ENCODE data around the gene OR6K6.

OR6K6 gene

DNA sequence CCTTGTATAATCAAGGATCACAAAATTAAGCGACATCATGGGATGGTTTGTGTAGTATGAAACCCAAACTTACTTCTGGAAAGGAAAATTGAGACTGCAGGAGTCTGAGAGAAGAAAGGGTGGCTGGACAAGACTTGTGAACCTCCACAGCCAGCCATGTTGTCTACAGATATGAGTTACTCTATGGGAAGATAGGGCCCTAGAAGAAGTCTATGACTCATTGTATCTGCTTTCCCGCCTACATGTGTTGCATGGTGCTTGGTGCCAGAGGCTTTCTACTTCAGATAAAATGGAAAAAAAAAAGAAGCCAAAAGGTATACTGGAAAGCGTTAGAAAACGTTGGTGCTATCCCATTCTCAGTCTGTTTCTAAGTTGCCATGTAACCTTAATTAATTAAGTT is 45.2 kb downstream of the OR6K6 start:
- TF ChIP-seq, protein P1, sequence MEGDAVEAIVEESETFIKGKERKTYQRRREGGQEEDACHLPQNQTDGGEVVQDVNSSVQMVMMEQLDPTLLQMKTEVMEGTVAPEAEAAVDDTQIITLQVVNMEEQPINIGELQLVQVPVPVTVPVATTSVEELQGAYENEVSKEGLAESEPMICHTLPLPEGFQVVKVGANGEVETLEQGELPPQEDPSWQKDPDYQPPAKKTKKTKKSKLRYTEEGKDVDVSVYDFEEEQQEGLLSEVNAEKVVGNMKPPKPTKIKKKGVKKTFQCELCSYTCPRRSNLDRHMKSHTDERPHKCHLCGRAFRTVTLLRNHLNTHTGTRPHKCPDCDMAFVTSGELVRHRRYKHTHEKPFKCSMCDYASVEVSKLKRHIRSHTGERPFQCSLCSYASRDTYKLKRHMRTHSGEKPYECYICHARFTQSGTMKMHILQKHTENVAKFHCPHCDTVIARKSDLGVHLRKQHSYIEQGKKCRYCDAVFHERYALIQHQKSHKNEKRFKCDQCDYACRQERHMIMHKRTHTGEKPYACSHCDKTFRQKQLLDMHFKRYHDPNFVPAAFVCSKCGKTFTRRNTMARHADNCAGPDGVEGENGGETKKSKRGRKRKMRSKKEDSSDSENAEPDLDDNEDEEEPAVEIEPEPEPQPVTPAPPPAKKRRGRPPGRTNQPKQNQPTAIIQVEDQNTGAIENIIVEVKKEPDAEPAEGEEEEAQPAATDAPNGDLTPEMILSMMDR (IDR thresholded peaks at IDR 0.05; ENCODE audit: insufficient read depth, low read depth, low read length, missing control alignments) = no peak
- no peak for DNase-seq (ENCODE audit: low read depth)
- H3K4me3 ChIP-seq (ENCODE audit: low read depth, low read length) = no peak overlapping the region

DNA sequence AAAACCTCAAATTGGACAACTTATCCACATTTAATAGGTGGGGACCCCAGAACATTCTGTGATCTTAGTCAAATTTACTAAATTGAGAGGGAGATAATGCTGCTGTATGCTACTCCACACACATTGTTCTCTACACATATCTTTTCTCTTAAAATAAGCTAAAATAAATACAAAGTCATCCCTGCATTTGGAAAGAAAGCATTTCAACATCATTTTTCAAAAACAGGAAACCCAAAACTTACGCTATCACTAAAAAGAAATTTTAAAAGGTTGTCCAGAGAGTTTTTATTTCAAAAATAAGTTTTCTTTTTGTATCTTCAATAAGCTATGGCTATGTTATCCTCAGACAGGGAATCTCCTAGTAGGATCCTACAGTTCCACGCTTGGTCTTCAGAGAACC is 46.0 kb downstream of the OR6K6 start:
- no peak for DNase-seq (ENCODE audit: low read depth)
- TF ChIP-seq, protein P1 (IDR thresholded peaks at IDR 0.05; ENCODE audit: insufficient read depth, low read depth, low read length, missing control alignments) = no peak

DNA sequence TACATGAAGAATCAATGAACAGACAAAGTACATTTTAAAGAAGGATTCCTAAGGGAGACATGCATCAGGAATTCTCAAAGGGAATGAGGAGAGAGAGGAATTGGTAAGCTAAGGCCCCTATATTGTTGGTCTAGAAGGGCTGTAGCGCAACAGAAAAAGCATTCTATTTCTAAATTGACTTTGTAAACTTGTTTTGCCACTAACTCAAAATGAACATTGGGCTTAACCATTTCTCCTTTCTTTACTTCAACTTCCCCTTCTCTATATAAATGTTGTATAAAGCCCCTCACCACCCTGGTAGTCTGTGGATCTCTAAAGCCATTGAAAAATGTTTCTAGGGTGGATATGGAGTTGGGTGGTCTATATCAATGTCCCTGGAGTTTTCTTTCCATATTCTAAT is 46.9 kb downstream of the OR6K6 start:
- no peak for DNase-seq (ENCODE audit: low read depth)
- H3K4me3 ChIP-seq (ENCODE audit: low read depth, low read length) = no peak overlapping the region
- TF ChIP-seq, protein P1 (IDR thresholded peaks at IDR 0.05; ENCODE audit: insufficient read depth, low read depth, low read length, missing control alignments) = no peak

More for the DNA sequence above, 46.0 kb downstream of the OR6K6 start:
- no peak overlapping the region for H3K4me3 ChIP-seq (ENCODE audit: low read depth, low read length)

DNA sequence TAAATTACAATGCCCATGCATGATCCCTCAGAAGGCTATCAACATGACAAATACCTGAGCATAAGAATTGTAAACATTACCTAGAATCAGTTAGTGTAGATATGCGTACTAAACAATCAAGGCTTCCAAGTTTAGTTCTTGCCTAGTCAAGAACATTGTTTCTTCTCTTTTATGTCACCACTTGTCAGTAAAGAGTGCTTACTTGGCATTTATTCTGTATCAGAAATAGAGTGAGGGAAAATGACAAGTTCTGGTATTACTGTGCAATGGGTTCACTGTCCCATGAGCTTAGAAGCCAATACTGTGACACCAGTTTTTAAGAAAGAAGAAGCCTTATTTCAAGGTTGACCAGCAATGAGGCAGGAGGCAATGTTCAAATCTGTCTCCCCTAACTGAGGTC is 49.2 kb downstream of the OR6K6 start:
- no peak overlapping the region for H3K4me3 ChIP-seq (ENCODE audit: low read depth, low read length)
- TF ChIP-seq, protein P1 (IDR thresholded peaks at IDR 0.05; ENCODE audit: insufficient read depth, low read depth, low read length, missing control alignments) = no peak
- DNase-seq (ENCODE audit: low read depth) = no peak
